GDM1 (cell line): ENCODE results near the gene CACNA1B.
"Not testable (repeated sequence)": the region's sequence is repeated elsewhere in the genome, so short reads cannot be mapped to it uniquely, and the experiment has no call there.

Experiments used
- DNase-seq: peaks from one replicate; lab custom pipeline; 2025; lab: John Stamatoyannopoulos, UW

The CACNA1B gene

GRCh38 chr9:137877506-137878122 lies at the start of gene CACNA1B:
Gene CACNA1B (plus strand): TSS chr9:137877782. CDS start chr9:137877934, 152 bp downstream.
- not testable (repeated sequence) for DNase-seq

- no peak for DNase-seq
Observed at GRCh38 chr9:137827908-137828526, 49.6 kb upstream of the CACNA1B start.

- no peak for DNase-seq
Observed at GRCh38 chr9:137828527-137829259, 48.9 kb upstream of the CACNA1B start.

GRCh38 chr9:137829260-137829996 lies 48.2 kb upstream of the CACNA1B start:
- no peak for DNase-seq

- DNase-seq = no peak
Observed at GRCh38 chr9:137832191-137832700, 45.3 kb upstream of the CACNA1B start.

- DNase-seq = no peak
Observed at GRCh38 chr9:137832830-137833590, 44.6 kb upstream of the CACNA1B start.

- no peak for DNase-seq
Observed at GRCh38 chr9:137833721-137834613, 43.6 kb upstream of the CACNA1B start.

GRCh38 chr9:137834846-137835546 lies 42.6 kb upstream of the CACNA1B start:
- DNase-seq = no peak

GRCh38 chr9:137836151-137836830 lies 41.3 kb upstream of the CACNA1B start:
- no peak for DNase-seq

GRCh38 chr9:137836831-137837241 lies 40.7 kb upstream of the CACNA1B start:
- no peak for DNase-seq

- DNase-seq = no peak
Observed at GRCh38 chr9:137837345-137838278, 40.0 kb upstream of the CACNA1B start.

- no peak for DNase-seq
Observed at GRCh38 chr9:137838576-137838975, 39.0 kb upstream of the CACNA1B start.

GRCh38 chr9:137843355-137843754 lies 34.2 kb upstream of the CACNA1B start:
- no peak for DNase-seq

- no peak for DNase-seq
Observed at GRCh38 chr9:137851516-137852267, 25.9 kb upstream of the CACNA1B start.

GRCh38 chr9:137853392-137853995 lies 24.1 kb upstream of the CACNA1B start:
- no peak for DNase-seq

GRCh38 chr9:137860361-137860760 lies 17.2 kb upstream of the CACNA1B start:
- no peak for DNase-seq

GRCh38 chr9:137865581-137866145 lies 11.9 kb upstream of the CACNA1B start:
- no peak for DNase-seq
